NCI-H2227 treated with DMSO at 0.1 percent for 48 hours (cell line): ENCODE measurements around the gene DKKL1.
A peak's percentile ranks its signal among the peaks of the same experiment; 100 is the strongest.
"Not testable (repeated sequence)": the region's sequence is repeated elsewhere in the genome, so short reads cannot be mapped to it uniquely, and the experiment has no call there.

Experiments
- DNase-seq: peaks from one replicate; lab custom pipeline; 2025; lab: John Stamatoyannopoulos, UW

DKKL1 gene

DNA sequence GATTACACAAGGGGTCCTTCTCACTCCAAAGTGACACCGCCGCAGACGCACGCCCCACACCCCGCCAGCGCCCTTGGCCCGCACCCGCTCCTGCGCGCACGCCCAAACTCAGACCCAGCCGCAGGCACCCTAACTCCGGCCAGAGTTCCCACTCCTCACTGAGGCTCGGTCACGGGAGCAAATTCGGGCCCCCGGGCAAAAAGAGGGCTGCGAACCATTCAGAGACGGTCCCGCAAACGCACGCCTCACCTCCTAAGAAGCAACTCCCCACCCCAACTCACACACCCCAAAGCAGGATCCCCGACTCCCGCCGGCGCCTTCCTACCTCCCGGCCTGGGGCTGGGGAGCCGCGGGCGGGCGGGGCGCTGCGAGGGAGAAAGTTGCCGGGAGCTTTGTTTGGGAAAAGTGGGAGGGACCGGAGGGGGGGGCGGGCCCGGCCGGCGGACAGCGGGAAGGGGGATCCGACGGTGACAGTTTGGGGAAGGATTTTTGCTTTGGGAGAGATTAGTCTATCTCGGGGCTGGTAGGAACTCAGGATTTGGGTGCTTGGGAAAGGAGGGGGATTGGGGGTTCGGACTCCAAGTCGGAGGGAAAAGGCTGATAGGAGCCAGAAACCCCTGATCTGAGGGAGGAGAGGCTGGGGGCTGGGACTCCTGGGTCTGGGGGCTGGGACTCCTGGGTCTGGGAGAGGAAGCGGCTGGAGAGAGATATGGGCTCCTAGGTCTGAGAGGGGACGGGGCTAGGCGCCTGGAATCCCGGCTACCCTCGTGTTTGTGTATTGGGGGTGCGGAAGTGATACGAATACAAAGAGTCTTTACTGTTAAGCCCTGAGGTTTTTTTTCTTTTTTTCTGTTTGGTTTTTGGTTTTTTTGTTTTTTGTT is 1.4 kb upstream of the DKKL1 start, which contains the start of gene TEAD2:
TSS of gene TEAD2 (minus strand) at position 369 of the 881 bp plus-strand sequence. CDS start 2,341 bp downstream, outside the sequence.
- DNase-seq = no peak

GRCh38 chr19:49362929-49363267 is 779 bp upstream of the DKKL1 start:
- no peak for DNase-seq

- DNase-seq = no peak
These were observed 533 bp downstream of the DKKL1 start for GRCh38 chr19:49364083-49364737.

GRCh38 chr19:49366110-49366509 is 2.4 kb downstream of the DKKL1 start:
- DNase-seq = no peak

GRCh38 chr19:49368711-49369358 is 5.2 kb downstream of the DKKL1 start:
- no peak for DNase-seq

GRCh38 chr19:49371184-49371583 is 7.5 kb downstream of the DKKL1 start:
- DNase-seq = no peak

DNA sequence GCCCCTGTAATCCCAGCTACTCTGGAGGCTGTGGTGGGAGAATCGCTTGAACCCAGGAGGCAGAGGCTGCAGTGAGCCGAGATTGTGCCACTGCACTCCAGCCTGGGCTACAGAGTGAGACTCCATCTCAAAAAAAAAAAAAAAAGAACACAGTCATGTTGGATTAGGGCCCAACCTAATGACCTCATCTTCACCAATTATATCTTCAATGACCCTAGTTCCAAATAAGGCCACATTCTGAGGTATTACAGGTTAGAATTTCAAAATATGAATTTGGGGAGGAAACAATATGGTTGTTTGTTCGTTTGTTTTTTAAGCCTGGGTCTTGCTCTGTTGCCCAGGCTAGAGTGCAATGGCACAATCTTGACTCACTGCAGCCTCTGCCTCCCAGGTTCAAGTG is 9.5 kb downstream of the DKKL1 start:
- DNase-seq = not testable (repeated sequence)

- no peak for DNase-seq
These were observed 11.2 kb downstream of the DKKL1 start for GRCh38 chr19:49374665-49375434.

- DNase-seq = no peak
These were observed 14.8 kb downstream of the DKKL1 start for GRCh38 chr19:49378512-49378911.

- no peak for DNase-seq
These were observed 16.7 kb downstream of the DKKL1 start for GRCh38 chr19:49380391-49380790.

GRCh38 chr19:49382639-49383038 is 19.0 kb downstream of the DKKL1 start:
- DNase-seq = no peak

DNA sequence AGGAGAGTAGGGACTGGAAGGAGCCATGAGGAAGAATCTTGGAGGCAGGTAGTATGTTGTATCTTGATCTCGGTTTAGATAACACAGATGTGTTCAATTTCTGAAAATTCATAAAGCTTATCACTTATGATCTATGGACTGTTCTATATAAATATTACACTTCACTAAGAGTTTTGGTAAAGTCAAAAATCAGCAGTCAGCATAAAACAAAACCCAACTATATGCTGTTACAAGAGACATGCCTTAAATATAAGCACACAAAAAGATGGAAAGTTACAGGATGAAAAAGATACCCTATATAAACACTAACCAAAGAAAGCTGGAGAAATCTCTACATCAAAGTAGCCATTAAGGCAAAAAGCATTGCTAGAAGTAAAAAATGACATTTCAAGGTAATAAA is 19.9 kb downstream of the DKKL1 start:
- DNase-seq = no peak

- DNase-seq = no peak
These were observed 24.3 kb downstream of the DKKL1 start, which contains the start of gene KASH5 for GRCh38 chr19:49387936-49388372. Gene KASH5, plus strand, starts transcription at chr19:49388249. Its CDS starts 2,635 bp downstream, at chr19:49390884.

GRCh38 chr19:49389406-49389805 is 25.7 kb downstream of the DKKL1 start:
- DNase-seq = no peak

DNA sequence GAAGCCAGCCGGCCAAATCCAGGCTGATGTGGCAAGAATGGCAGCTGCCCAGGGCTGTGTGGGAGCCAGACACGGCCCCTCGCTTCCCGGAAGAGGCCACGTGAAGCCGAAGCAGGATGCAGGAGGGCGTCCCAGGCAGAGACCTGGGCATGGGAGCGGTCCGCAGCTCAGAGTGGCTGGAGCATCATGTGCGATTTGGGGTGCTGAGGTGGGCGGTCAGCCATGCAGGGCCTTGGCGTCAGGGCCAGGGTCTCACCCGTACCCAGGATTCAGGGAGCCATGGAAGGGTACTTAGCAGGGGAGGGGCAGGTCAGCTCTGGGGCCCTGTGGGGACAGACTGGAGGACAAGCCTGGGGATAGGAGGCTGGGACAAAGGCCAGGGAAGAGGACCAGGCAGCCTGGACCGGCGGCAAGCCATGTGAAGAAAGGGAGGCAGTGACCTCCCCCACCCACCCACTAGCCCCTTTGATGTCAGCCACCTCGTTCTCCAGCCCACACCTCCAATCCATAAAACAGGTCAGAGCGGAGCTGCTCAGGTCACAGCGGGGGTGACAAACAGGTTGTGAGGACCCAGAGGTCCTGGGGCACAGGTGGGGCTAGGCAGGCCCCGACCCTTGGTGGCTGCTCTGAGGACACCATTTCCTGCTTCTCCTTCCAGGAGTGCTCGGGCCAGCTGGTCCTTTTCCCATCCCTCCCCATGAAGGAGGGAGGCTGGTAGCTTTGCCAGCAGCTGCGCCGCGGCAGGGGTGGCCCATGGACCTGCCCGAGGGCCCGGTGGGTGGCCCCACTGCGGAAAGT is 26.7 kb downstream of the DKKL1 start:
- no peak for DNase-seq

GRCh38 chr19:49390929-49391359 is 27.3 kb downstream of the DKKL1 start:
- no peak for DNase-seq

DNA sequence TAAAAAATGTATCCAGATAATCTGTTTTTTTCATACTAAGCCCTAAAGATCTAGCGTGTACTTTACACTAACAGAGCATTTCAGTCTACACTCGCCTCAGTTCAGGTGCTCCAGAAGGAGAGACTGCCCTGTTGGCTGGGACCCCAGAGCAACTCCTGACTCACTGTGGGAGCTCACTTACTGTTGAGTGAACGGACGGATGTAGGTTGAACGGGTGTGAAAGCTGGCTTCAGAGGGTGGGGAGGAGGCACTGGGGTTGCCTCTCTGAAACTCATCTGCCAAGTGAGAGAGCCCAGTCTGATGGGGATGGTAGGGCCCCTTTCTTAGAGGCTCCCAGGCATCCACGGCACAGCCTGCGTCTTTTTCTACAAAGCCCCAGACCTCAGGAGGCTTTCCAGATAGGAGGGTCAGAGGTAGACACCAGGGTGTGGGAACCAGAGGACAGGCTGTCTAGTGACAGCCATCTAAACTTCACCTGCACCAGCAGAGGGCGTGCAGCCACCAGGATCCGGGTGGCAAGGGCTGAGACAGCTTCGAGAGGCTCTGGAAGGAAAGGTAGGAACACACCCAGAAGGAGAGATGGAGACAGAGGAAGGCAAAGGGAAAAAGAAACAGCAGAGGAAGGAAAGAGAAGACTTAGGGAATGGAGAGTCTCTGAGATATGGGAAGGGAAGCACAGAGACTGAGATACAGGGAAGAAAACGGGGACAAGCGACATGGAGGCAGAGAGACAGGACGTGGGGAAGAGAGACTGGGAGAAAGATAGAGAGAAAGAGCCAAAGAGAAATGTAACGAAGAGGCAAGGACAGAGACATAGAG is 28.1 kb downstream of the DKKL1 start:
- DNase-seq = peak; percentile 57

- DNase-seq = no peak
These were observed 30.2 kb downstream of the DKKL1 start for GRCh38 chr19:49393881-49394280.

- DNase-seq = no peak
These were observed 32.1 kb downstream of the DKKL1 start for GRCh38 chr19:49395581-49396407.
